Measurements from ENCODE around the gene ITGA2B. TPM values are rescaled to one million over a fixed set of nuclear protein-coding genes. Genes with fewer than 3 reads are reported as not detected.

Gene ITGA2B
- total and polyA plus RNA-seq, 11 donors = 0.16 to 1.8 (median 0.34) TPM

GRCh38 chr17:44335564-44335963 is 53.9 kb downstream of the ITGA2B start:
- no peaks in the 10 kb centered on the region for H3K9me3 ChIP-seq
- no peak overlapping the region for H3K4me3 ChIP-seq
- peaks cover 0 to 45% (median 2%) of the 10 kb centered on the region in 12 donors for H3K4me1 ChIP-seq
- no peaks in the 10 kb centered on the region for H3K36me3 ChIP-seq
- H3K27me3 ChIP-seq = no peaks in the 10 kb centered on the region
- no peak for ATAC-seq
- intact Hi-C loops (cut with DNase I) = no loop called here
- H3K27ac ChIP-seq = peak overlapping the region in 1 of 12 donors; percentile 52
- WGBS, 4 donors = 71 to 77% (median 73%) methylated on average over 3 of the region's 3 CpGs
- no peak for TF ChIP-seq POLR2A (IDR thresholded peaks at IDR 0.05)
- TF ChIP-seq CTCF (IDR thresholded peaks at IDR 0.05) = no peak
- no peak for DNase-seq

DNA sequence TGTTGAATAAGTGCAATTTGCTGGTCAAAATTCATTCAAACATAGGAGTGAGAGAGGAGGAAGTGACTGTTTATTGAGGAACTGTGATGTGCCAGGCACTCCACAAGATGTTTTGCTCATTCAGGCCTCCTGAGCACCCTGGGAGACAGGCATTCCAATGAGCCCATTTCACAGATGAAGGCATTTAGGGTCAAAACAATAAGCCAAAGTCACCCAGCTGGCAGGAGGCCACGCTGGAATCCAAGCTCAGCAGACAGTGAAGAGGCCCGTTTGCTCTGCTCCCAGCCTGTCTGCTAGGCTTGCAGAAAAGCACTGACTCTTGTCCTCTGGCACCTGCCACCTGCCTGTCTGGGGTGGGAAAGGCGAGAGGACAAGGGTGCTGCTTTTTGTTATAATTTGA is 54.7 kb downstream of the ITGA2B start:
- intact Hi-C loops (cut with DNase I) = loop anchor here in 1 of 10 donors (5.0 kb wide), 1 partner anchor 192 kb away; the partner anchor contains the start of gene HROB
- 50 to 65% (median 59%) methylated on average over 3 of the region's 3 CpGs for WGBS, 4 donors
- H3K27ac ChIP-seq = peak overlapping the region in 1 of 12 donors; percentile 49
- H3K4me1 ChIP-seq = peaks cover 0 to 40% (median 2%) of the 10 kb centered on the region in 12 donors
- no peak for DNase-seq
- no peak for ATAC-seq
- H3K36me3 ChIP-seq = no peaks in the 10 kb centered on the region
- H3K27me3 ChIP-seq = no peaks in the 10 kb centered on the region
- no peaks in the 10 kb centered on the region for H3K9me3 ChIP-seq
- no peak overlapping the region for H3K4me3 ChIP-seq
- TF ChIP-seq CTCF (IDR thresholded peaks at IDR 0.05) (no peak), POLR2A (IDR thresholded peaks at IDR 0.05) (no peak)

DNA sequence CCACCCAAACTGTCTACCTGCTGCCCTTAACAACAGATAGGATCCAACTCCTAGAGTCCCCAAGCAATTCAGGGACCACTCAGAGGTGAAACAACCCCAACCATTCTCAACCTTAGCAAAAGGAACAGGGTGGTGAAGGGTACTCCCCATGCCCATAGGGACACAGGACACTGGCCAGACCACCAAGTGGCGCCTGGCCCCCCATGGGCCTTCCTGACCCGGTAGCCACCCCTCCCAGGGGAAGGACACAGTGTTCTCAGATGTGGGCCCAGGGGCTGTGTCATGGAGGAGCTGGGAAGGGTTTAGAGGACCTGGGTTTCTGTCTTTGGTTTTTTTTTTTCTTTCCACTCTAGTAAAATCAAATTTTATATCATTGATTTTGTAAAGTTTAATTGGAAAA is 55.1 kb downstream of the ITGA2B start:
- intact Hi-C loops (cut with DNase I) = loop anchor here in 1 of 10 donors (5.0 kb wide), 1 partner anchor 192 kb away; the partner anchor contains the start of gene HROB

DNA sequence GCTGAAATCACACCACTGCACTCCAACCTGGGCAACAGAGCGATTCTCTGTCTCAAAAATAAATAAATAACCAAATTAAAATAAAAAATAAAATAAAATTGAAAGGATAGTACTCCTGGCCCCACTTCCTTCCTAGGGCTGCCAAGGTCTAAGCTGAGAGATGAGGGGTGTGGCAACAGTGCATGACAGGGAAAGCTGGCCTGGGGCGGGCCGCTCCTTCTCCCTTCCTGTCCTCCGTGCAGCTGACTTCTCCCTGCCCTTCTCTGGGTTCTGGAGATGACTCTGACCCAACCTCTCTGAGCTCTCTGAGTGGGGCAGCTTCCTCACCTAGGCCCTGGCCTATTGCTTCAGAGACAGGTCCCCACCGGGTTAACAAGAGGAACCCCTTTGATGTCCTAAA is 56.1 kb downstream of the ITGA2B start:
- peak in 2 of 4 donors; percentile 44 to 62 for ATAC-seq
- peak in 2 of 5 donors; percentile 56 to 71 for DNase-seq
- no peak overlapping the region for H3K4me3 ChIP-seq
- intact Hi-C loops (cut with DNase I) = loop anchor here in 1 of 10 donors (5.0 kb wide), 1 partner anchor 191 kb away; the partner anchor contains the start of gene HROB
- H3K9me3 ChIP-seq = no peaks in the 10 kb centered on the region
- H3K27ac ChIP-seq = no peak overlapping the region
- H3K27me3 ChIP-seq = no peaks in the 10 kb centered on the region
- no peaks in the 10 kb centered on the region for H3K36me3 ChIP-seq
- H3K4me1 ChIP-seq = peaks cover 0 to 40% (median under 1%) of the 10 kb centered on the region in 12 donors
- 65 to 68% (median 67%) methylated on average over 5 of the region's 5 CpGs for WGBS, 4 donors
- TF ChIP-seq CTCF (IDR thresholded peaks at IDR 0.05) = no peak
- no peak for TF ChIP-seq POLR2A (IDR thresholded peaks at IDR 0.05)

More for the DNA sequence above, 55.1 kb downstream of the ITGA2B start:
- H3K4me3 ChIP-seq = no peak overlapping the region
- H3K27ac ChIP-seq = peak overlapping the region in 1 of 12 donors; percentile 49
- ATAC-seq (no peak), DNase-seq (no peak)
- no peaks in the 10 kb centered on the region for H3K36me3 ChIP-seq
- 67 to 85% (median 69%) methylated on average over 2 of the region's 2 CpGs for WGBS, 4 donors
- H3K9me3 ChIP-seq = no peaks in the 10 kb centered on the region
- H3K4me1 ChIP-seq = peaks cover 0 to 40% (median 2%) of the 10 kb centered on the region in 12 donors
- H3K27me3 ChIP-seq = no peaks in the 10 kb centered on the region
- TF ChIP-seq POLR2A (IDR thresholded peaks at IDR 0.05) (no peak), CTCF (IDR thresholded peaks at IDR 0.05) (no peak)
